AG09319 (cell line): ENCODE data around the gene C2CD4D.

Experiments used
- DNase-seq: peaks from one replicate; pipeline ENCODE4 v3.0.0-alpha.2; 2010; ENCODE audit warnings: low read depth; ENCODE audit errors: extremely low read depth
- TF ChIP-seq, protein P1 (sequence below): IDR thresholded peaks from 2 replicates; pipeline ENCODE4 v1.5.1; 2011; ENCODE audit warnings: low read depth, mild to moderate bottlenecking, inconsistent platforms, low read length, moderate library complexity

Gene C2CD4D

DNA sequence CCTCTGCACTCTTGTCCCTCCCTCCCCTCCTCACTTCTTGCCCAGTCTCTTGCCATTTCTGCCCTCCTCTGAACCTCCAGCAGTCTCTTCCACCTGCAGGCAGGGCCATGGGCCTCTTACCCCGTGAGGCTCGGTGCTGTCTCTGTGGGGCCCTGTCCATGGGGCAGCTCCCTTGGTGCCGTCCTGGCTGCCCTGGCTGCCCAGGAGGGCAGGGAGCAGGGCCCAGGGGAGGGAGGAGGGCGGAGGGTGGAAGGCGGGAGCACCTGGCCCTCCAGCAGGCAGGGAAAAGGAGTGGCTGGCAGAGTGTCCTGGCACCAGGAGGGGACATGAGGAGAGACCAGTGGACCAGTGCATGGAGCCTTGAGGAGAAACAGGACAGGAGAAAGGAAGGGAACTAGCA lies 8.0 kb downstream of the C2CD4D start, which contains the start of gene RORC:
Gene RORC (minus strand): TSS at position 198 of the 400 bp plus-strand sequence. CDS start 38 bp downstream, at position 160.
- DNase-seq: no peak

DNA sequence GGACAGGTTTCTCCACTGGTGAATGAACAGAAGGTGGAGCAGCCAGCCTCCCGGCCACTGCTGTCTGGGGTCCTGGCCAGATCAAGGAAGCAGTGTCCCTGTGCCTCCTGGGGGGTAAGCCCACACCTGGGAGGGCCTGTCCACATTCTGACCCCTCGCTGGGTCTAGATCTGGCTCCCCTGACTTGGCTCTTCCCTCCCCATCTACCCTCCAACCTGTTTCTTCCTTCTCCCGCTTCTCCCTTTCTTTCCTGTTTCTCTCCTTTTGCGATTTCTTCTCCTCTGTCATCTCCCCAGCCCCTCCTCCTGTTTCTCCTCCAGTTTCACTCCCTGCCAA lies 8.4 kb downstream of the C2CD4D start:
- TF ChIP-seq, protein P1, sequence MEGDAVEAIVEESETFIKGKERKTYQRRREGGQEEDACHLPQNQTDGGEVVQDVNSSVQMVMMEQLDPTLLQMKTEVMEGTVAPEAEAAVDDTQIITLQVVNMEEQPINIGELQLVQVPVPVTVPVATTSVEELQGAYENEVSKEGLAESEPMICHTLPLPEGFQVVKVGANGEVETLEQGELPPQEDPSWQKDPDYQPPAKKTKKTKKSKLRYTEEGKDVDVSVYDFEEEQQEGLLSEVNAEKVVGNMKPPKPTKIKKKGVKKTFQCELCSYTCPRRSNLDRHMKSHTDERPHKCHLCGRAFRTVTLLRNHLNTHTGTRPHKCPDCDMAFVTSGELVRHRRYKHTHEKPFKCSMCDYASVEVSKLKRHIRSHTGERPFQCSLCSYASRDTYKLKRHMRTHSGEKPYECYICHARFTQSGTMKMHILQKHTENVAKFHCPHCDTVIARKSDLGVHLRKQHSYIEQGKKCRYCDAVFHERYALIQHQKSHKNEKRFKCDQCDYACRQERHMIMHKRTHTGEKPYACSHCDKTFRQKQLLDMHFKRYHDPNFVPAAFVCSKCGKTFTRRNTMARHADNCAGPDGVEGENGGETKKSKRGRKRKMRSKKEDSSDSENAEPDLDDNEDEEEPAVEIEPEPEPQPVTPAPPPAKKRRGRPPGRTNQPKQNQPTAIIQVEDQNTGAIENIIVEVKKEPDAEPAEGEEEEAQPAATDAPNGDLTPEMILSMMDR: no peak
- no peak for DNase-seq

More for the DNA sequence above, 8.0 kb downstream of the C2CD4D start, which contains the start of gene RORC:
- TF ChIP-seq, protein P1: no peak

DNA sequence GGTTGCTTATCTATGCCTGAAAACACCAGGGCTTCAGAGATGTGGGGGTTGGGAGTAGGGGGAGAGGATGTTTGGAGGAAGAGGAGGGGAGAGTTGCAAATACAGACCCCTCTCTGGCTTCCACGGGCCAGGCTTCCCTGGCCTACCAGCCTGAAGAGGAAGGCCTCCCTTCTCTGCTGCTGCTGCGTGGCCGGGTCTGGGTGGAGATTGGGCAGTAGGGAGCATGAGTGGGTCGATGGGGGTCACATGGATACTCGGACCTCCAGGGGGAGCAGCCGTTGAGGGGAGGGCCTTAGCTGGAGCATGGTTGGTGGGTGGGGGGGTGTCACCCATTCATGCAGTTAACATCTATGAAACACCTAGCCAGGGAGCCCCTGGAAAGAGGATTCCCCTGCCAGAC lies 9.6 kb downstream of the C2CD4D start:
- TF ChIP-seq, protein P1: no peak
- DNase-seq: no peak

DNA sequence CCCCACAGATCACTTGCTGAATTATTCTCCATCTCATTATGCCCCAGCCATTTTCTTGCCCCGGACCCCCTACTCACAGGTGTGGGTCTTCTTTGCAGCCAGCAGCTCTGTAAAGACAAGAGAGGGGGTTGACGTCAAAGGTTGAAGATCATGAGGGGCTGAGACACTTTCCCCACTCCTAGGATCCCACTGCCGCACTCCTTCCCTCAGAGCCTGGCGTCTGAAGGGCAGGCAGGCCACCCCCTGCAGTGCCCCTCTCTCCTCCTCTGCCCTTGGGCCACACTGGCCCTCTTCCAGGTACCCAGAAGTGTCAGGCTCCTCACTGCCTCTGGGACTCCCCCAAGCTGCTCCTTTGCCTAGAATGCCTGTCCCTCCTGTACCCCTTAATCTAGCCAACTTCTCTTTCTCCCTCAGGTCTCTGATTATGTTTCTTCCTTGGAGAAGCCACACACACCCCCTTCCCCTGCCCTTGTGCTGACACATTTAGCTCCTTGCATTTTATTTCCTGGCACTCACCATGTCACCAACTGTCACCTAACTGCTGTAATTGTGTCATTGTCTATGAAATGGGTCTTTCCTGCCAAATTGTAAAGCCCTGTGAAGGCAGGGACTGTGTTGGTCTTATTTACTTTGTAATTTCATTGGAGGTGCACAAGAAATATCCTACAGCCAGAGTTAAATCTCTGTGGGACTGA lies 10.1 kb downstream of the C2CD4D start:
- TF ChIP-seq, protein P1: no peak
- no peak for DNase-seq

DNA sequence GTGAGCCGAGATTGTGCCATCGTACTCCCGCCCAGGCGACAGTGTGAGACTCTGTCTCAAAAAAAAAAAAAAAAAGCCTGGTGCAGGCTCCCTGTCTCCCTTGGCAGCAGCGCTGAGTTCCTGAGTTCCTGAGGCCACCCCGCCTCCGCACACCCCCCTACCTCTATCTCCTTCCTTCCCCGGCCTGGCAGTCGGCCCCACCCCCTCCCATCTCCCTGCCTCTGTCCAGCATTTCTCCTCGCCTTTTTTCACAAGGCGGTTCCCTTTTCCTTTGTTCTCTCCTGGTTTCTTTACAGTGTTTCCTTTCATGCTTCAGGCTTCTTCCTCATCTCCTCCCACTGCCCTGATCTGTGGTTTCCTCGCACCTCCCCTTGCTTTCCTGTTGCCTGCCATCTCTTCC lies 10.7 kb downstream of the C2CD4D start:
- no peak for DNase-seq
- TF ChIP-seq, protein P1: no peak

DNA sequence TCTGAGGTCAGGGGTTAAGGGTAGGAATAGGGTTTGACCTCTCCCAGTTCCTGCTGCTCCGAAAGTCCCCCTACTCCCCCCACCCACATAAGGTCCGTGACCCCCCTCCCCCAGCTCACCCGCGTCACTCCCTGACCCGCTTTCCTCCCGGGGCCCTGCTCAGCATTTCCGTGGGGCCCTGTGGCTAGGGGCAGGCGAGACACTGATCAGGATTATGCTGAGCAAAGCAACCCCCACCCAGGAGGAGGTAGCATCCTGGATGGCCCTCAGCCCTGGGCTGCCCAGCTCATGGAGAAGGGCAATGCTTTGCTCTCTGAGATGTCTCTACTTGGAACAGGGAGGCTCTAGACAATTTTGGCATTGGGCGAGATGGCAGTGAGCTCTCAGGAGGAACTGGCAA lies 11.8 kb downstream of the C2CD4D start:
- TF ChIP-seq, protein P1: no peak
- no peak for DNase-seq

DNA sequence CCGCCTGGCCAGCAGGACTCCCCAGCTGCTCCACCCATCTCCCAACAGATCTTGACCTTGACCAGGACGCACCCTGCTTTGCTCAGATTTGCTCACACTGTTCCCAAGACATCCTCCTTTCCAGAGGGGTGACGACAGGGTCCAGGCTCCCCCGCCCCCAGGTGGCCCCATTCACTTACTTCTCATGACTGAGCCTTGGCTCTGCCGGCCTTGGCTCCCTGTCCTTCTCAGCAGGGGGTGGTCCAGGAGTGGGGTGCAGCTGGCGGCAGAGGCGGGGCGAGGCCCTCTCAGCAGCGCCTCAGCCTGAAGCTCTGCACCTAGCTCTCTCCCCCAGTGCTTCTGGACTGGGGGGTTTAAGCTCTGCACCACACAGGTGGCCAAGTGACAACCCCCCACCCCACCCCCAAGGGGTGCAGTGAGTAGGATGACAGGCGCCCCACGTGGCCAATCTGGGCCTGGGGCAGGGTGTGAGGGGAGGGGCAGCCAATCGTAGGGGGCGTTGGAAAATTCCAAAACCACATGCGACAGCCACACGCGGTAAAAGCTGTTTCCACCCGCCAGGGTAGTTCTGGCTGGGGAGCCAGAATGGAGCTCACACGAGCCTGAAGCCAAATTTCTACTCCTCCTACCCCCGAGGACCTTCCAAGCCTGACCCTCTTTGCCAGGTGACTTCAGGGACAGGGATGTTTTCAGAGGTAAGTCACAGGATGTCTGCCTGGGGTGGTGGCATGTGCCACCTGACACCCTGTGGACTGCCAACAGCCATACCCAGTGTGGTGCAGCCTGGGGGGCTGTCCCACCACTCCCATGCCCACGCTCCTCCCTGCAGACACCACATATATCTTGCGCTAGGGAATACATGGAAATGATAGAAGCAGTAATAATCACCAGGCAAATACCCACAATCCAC lies 13.6 kb downstream of the C2CD4D start:
- DNase-seq: no peak
- TF ChIP-seq, protein P1: no peak
